Peyer's patch (tissue), 4 donors: ENCODE results near the gene PRSS58.

Experiments
- CTCF ChIP-seq, 6 experiments: fragments of 450-650 bp in 4 of 6; fragments of 200-600 bp in 2 of 6; sonication (generic) in 1 of 6; IDR thresholded peaks; one replicate each; pipeline ENCODE4 v1.5.1; 2017 to 2019; ENCODE audit warnings: antibody characterized with exemption in 6 of 6, mild to moderate bottlenecking in 3 of 6, moderate library complexity in 1 of 6
- POLR2A ChIP-seq, 2 donors: fragments of 450-650 bp; IDR thresholded peaks; one replicate each; pipeline ENCODE4 v1.5.1; 2017; ENCODE audit warnings: antibody characterized with exemption in 2 of 2, mild to moderate bottlenecking in 2 of 2, moderate library complexity in 2 of 2

GRCh38 chr7:142243823-142244222, 14.0 kb downstream of the PRSS58 start:
- TF ChIP-seq CTCF (IDR thresholded peaks at IDR 0.05) (no peak), POLR2A (IDR thresholded peaks at IDR 0.05) (no peak)
